Lower leg skin (tissue), 3 donors: ENCODE results near the gene SCRG1.

Experiments
- CTCF ChIP-seq, 3 donors: fragments of 450-650 bp; IDR thresholded peaks; one replicate each; pipeline ENCODE4 v1.5.1; 2016; ENCODE audit warnings: antibody characterized with exemption in 3 of 3, mild to moderate bottlenecking in 3 of 3, moderate library complexity in 2 of 3
- POLR2A ChIP-seq, 2 donors: fragments of 450-650 bp; IDR thresholded peaks; one replicate each; pipeline ENCODE4 v1.6.1; 2016 to 2017; ENCODE audit warnings: antibody characterized with exemption in 2 of 2, mild to moderate bottlenecking in 1 of 2, moderate library complexity in 1 of 2

- TF ChIP-seq CTCF (IDR thresholded peaks at IDR 0.05) (no peak), POLR2A (IDR thresholded peaks at IDR 0.05) (no peak)
Measured at GRCh38 chr4:173334891-173335752, 63.8 kb downstream of the SCRG1 start.
